Hindlimb muscle (tissue), 1 donor: ENCODE data around the gene CCDC183. TPM values are rescaled to one million over a fixed set of nuclear protein-coding genes. Genes with fewer than 3 reads are reported as not detected.
"Not testable (repeated sequence)": the region's sequence is repeated elsewhere in the genome, so short reads cannot be mapped to it uniquely, and the experiment has no call there.

Experiments
- DNase-seq: peaks from one replicate; pipeline ENCODE4 v3.0.0-alpha.2; 2013
- polyA plus RNA-seq: library from polyadenylated mRNA; unstranded; fragments of 120-200 nt; gene quantifications from one replicate; pipeline ENCODE4 v1.2.1, GENCODE V29; 2013; ENCODE audit not compliant: insufficient read length

CCDC183 gene
- polyA plus RNA-seq, result 3.0 TPM

DNA sequence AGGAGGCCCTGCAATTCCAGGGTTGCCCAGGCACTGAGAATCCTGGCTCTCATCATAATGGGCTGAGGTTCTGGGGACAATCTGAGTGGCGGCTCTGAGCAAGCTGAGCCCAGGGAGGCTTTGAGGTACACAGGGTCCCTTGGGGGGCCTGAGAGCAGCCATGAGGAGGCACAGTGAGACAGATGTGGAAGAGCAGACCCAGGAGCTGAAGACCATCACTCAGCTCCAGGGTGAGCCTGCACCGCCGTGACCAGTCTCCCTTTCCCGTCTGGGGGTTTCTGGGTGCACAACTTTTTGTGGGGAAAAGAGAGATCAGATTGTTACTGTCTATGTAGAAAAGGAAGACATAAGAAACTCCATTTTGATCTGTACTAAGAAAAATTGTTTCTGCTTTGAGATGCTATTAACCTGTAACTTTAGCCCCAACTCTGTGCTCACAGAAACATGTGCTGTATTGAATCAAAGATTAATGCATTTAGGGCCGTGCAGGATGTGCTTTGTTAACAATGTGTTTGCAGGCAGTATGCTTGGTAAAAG, at the start of gene CCDC183:
TSS of gene CCDC183 (plus strand) at position 101 of the 537 bp plus-strand sequence. CDS start at position 161, 60 bp downstream.
- DNase-seq, result no peak

DNA sequence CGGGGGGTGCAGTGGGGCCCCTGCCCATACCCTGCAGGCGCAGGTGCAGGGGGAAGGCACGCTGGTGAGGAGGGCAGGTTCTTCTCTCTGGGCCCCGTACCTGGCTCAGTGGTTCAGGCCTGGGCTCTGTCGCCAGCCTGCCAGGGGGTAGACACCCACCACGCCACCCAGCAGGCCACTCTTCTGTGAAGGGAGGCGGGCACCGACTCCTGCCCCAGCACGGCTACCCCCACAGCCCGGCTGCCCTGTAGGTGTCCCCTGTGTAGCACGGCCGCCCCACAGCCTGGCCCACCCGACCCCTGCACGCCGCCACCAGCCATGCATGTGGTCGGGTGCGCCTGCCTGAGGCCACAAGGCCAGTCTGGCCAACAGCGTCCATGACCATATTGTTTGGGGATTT, 49.5 kb upstream of the CCDC183 start:
- DNase-seq, result no peak

- DNase-seq, result no peak
Observed at GRCh38 chr9:136747161-136748060, 48.7 kb upstream of the CCDC183 start.

DNA sequence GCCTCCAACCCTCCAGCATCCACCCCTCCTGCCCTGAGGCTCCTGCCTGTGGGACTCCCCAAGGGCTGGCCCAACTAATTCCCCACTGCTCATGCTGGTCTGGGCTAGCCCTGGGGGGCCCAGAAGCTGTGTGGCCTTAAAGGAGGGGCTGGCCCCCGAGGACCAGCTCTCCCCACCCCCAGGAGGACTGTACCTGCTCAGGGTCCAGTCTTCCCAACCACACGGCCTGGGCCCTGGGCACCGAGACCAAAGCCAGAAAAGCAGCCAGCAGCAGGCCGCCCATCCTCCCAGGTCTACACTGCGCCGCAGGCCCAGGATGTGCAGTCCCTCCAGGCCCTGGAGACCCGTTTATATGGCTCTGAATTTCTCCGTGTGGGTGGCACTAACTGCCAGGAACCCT, 47.9 kb upstream of the CCDC183 start, which contains the start of gene LCN6:
TSS of gene LCN6 (minus strand) at position 325 of the 400 bp plus-strand sequence. CDS start at position 283, 42 bp downstream.
- no peak for DNase-seq

GRCh38 chr9:136748666-136749611, 47.2 kb upstream of the CCDC183 start:
- DNase-seq, result no peak

DNA sequence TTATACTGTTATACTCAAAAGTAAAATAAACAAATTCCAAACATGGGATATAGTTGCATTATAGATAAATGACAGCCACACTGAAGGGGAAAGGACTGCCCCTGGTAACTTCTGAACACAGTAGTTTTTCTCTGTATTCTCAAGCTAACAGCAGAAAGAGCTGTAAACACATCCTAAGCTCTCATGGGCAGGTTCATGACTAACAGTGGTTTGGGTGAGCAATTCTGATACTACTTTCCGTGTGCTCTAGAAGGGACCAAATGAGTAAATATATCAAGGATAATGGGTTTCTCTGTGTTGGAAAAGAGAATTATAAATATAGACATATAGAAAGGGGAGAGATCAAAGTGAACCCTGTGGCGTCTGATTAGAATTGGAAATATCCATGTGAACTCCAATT, 45.6 kb upstream of the CCDC183 start:
- DNase-seq, result no peak

- DNase-seq, result no peak
Observed at GRCh38 chr9:136751244-136751643, 44.9 kb upstream of the CCDC183 start.

GRCh38 chr9:136751814-136752213, 44.3 kb upstream of the CCDC183 start:
- DNase-seq, result no peak

DNA sequence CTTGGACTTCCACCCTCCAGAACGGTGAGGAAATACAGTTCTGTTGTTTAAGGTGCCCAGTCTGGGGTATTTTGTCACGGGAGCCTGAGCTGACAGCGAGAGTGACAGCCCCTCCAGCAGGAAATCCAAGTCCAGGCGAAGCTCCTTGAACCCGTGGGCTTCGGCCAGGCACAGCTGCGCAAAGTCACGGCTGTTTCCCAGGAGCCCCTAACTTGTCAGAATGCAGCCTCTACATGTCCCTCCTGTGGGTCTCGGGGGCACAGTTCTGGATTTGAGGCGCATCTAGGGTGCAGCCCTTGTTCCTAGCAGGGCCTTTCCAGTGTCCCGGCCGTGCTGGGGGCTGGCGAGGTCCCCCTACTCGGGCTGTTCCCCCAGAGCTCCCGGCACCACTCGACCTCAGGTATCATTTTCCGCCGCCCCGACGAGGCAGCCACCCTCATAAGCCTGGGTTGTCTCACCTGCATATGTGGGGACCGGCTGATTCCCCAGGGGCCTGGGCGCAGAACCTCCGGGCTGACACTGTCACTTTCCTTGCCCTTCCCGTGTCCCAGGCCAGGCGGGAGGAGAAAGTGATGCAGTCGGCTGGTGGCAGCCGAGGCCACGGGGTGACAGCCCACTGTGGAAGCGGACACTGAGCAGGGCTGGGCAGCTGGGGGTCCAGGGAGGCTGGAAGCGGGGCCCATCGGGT, 42.6 kb upstream of the CCDC183 start:
- DNase-seq, result no peak

DNA sequence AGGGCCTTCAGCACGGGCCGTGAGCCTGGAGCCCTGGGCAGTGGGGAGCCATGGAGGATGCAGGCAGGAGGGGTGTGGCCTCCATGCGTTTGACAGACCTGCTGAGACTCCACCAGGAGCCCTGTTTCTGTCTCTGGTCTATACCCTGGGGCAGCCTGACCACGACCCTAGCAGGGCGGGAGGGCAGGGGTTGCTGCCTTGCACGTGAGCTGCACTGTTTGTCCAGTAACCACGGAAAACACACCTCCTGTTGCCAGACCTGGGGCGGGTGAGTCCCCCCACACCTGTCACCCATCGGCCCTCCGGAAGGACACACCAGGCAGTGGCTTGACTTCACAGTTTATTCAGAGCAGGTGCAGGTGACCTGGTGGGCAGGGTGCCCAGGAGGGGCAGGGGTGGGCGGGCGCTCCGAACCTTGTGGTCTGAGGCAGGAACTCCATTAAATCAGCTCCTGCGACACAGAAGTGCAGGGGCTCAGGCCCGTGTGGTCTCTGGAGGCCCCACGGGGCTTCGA, 42.0 kb upstream of the CCDC183 start:
- no peak for DNase-seq

- no peak for DNase-seq
Observed at GRCh38 chr9:136754626-136755301, 41.4 kb upstream of the CCDC183 start.

DNA sequence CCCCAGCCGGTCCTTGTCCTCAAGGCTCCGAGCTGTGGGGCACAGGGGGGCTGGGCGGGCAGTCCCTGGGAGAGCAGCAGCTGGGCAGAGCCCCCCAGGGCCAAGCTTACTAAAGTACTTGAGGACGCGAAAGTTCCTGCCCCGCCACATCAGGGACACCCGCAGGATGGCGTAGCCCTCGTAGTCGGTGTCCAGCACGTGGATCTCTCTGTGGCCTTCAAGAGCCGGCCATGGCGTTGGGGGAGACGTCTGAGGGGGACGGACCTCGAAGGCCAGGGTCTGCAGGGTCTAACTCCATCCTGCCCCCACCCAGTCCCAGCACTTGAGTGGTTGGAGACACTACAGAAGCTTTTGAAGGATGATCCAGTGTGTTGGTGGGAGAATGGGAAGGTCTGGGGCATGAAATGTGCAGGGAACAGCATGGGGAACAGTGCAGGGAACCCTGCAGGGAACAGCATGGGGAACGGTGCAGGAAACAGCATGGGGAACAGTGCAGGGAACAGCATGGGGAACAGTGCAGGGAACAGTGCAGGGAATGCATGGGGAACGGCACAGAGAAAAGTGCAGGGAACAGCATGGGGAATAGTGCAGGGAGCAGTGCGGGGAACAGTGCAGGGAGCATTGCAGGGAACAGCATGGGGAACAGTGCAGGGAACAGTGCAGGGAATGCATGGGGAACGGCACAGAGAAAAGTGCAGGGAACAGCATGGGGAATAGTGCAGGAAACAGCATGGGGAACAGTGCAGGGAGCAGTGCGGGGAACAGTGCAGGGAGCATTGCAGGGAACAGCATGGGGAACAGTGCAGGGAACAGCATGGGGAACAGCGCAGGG, 40.6 kb upstream of the CCDC183 start:
- DNase-seq, result not testable (repeated sequence)

GRCh38 chr9:136756134-136756438, 40.1 kb upstream of the CCDC183 start:
- no peak for DNase-seq

DNA sequence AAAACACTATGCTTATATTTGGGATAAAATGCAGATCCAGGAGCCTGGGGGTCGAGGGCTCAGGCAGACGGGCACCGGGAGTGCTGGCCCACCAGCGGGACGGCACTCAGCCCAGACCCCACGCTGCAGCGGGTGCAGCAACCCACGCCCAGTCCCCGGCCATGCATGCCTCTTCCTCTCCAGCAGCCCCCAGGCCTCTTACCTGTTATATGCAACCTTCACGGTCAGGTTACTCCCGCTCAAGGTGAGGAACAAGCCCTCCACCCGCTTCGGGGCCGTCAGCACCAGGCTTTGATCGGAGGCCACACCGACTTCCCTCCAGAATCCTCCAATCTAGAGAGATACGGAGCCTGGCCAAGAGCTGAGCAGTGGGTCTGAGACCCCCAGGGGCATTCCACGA, 39.3 kb upstream of the CCDC183 start:
- DNase-seq, result no peak

- DNase-seq, result no peak
Observed at GRCh38 chr9:136757328-136757727, 38.8 kb upstream of the CCDC183 start.

GRCh38 chr9:136757751-136758140, 38.4 kb upstream of the CCDC183 start:
- no peak for DNase-seq

DNA sequence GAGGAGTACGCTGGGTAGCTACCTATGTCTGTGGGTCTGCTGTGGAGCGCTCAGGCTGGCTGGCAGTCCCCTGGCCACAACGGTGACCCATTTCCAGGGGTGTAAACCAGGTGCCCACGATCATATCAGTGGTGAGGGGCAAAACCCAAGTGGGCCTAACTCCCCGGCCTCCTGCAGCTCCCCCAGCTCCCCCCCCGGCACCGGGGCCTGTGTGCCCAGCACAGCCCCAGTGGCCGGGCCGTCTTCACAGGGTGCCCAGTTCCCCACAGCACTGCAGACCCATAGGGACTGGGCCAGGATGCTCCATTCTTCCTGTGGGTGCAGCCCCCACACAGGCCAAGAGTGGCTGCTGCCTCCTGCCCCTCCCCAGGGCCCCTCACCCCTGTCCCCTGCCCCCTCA, 37.1 kb upstream of the CCDC183 start:
- no peak for DNase-seq

DNA sequence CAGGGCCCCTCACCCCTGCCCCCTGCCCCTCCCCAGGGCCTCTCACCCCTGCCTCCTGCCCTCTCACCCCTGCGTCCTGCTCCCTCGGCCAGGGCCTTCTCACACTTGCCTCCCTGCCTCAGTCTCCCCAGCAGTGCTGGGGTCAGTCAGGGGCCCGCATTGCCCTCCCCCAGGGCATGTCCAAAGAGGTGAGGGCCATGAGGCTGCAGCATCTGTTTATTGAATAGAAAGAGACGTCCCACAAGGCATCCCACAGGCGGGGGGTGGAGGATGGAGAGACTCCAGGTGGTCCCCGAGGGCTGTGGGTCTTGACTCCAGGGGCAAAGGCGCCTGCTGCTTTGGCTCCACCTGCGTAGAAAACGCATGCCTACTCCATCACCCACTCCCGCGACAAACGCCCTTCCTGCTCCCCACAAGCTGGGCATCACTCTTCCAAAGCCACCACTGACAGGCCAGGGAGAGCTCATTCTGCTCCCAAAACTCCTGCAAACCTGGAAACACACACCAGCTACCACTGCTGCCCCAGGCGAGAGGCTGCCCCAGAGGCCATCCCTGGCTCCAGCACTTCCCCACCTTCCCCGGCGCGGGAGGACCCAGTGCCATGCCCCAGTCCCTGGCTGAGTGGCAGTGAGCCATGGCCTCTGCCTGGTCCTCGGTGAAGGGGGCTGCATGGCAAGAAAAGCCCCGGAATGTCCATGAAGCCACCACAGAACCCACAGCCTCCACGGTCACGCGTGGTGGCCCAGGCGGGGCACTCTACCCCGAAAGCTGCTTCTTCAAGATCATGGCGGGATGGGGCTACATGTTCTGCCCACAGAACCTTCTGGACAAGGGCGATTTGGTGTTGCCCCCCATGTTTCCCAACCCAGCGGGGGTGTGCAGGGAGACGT, 36.5 kb upstream of the CCDC183 start:
- no peak for DNase-seq

- DNase-seq, result no peak
Observed at GRCh38 chr9:136760424-136760823, 35.7 kb upstream of the CCDC183 start.
